HG03103 (cell line): Measurements from ENCODE around the gene PRLH.
"Not testable (repeated sequence)": the region's sequence is repeated elsewhere in the genome, so short reads cannot be mapped to it uniquely, and the experiment has no call there.

Source experiments
- ATAC-seq: cut with Tn5 transposase; IDR thresholded peaks from one replicate; pipeline ENCODE4 v1.9.1; 2021; ENCODE audit warnings: low read depth; ENCODE audit not compliant: unreplicated experiment

Gene PRLH

GRCh38 chr2:237597196-237598145 lies 31.1 kb downstream of the PRLH start:
- ATAC-seq, result no peak

GRCh38 chr2:237598468-237599208 lies 32.3 kb downstream of the PRLH start:
- ATAC-seq, result no peak

GRCh38 chr2:237599465-237600110 lies 33.2 kb downstream of the PRLH start:
- ATAC-seq, result no peak

GRCh38 chr2:237600205-237600846 lies 34.0 kb downstream of the PRLH start:
- ATAC-seq, result no peak

GRCh38 chr2:237601453-237602116 lies 35.2 kb downstream of the PRLH start:
- ATAC-seq, result no peak

- no peak for ATAC-seq
These were observed 36.0 kb downstream of the PRLH start for GRCh38 chr2:237602409-237602808.

GRCh38 chr2:237603049-237603717 lies 36.8 kb downstream of the PRLH start:
- no peak for ATAC-seq

GRCh38 chr2:237603718-237604362 lies 37.5 kb downstream of the PRLH start:
- no peak for ATAC-seq

- ATAC-seq, result no peak
These were observed 38.0 kb downstream of the PRLH start for GRCh38 chr2:237604391-237604790.

GRCh38 chr2:237604960-237605359 lies 38.6 kb downstream of the PRLH start:
- no peak for ATAC-seq

GRCh38 chr2:237606522-237606921 lies 40.1 kb downstream of the PRLH start:
- not testable (repeated sequence) for ATAC-seq

GRCh38 chr2:237612527-237613357 lies 46.4 kb downstream of the PRLH start:
- no peak for ATAC-seq

GRCh38 chr2:237613679-237614078 lies 47.3 kb downstream of the PRLH start:
- no peak for ATAC-seq

GRCh38 chr2:237614151-237614720 lies 47.9 kb downstream of the PRLH start:
- ATAC-seq, result no peak

GRCh38 chr2:237615631-237616249 lies 49.4 kb downstream of the PRLH start:
- no peak for ATAC-seq

- no peak for ATAC-seq
These were observed 50.0 kb downstream of the PRLH start for GRCh38 chr2:237616373-237616733.
